ENCODE data around the gene MCF2L. TPM values are rescaled to one million over a fixed set of nuclear protein-coding genes. Genes with fewer than 3 reads are reported as not detected.

MCF2L gene
- total and polyA plus RNA-seq, 9 of the 15 experiments (the other 6 are each of a cell fraction or from before 2014, with no cell fraction given) = 0.05 to 0.25 (median 0.18) TPM; not detected in 5

DNA sequence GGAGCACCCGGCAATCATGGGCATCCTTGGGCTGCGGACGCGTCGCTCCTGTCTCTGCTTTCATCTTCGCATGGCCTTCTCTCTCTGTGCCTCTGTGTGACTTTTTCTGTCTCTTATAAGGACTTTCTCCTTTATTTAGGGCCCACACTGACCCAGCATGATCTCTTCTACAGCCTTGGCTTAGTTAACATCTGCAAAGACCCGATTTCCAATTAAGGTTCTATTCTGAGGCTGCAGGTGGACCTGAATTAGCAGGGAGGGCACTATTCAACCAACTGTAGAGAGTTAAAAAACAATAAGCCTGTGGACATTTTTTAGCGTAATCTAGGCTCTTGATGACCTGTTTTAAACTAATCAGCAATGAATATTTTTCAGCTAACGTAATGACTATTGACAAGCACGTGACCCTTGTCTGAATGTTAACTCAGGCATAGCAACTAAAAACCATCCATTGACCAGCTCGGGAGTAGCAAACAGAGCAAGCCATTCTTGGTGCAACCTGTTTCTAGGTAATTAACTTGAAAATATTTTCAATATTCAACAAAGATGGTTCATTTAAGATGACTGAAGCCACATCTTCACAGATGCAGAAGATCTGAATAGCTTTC lies 168.8 kb downstream of the MCF2L start:
- Histone ChIP-seq H3K4me3 (no peak overlapping the region), H2AFZ (ENCODE audit: low read depth, low read length) (no peak overlapping the region), H4K20me1 (replicated peaks; ENCODE audit: control insufficient read depth, insufficient read depth, low read length) (no peaks in the 10 kb centered on the region), H3K27ac (ENCODE audit: extremely low read depth, low read depth, low read length) (no peak overlapping the region), H3K79me2 (ENCODE audit: control insufficient read depth, insufficient read depth, low read length) (no peaks in the 10 kb centered on the region), H3K4me2 (ENCODE audit: insufficient read depth, low read length) (no peak overlapping the region), H3K4me1 (replicated peaks in 1 of 2; ENCODE audit: control insufficient read depth in 2 of 2, insufficient read depth in 2 of 2, low read length in 2 of 2) (peaks cover 4 to 5% of the 10 kb centered on the region in 2 experiments; a peak in 3 of 5 replicates), H3K9me1 (ENCODE audit: control insufficient read depth, insufficient read depth, low read length) (no peaks in the 10 kb centered on the region), H3K36me3 (ENCODE audit: control insufficient read depth, insufficient read depth, low read length) (no peaks in the 10 kb centered on the region), H3K9me3 (replicated peaks; ENCODE audit: control insufficient read depth, insufficient read depth, low read depth, low read length) (no peaks in the 10 kb centered on the region), H3K27me3 (ENCODE audit: control insufficient read depth in 2 of 2, insufficient read depth in 2 of 2, low read length in 2 of 2) (no peaks in the 10 kb centered on the region; a peak in 2 of 5 replicates), H3K9ac (ENCODE audit: insufficient read depth in 1 of 2, low read depth in 2 of 2, low read length in 2 of 2) (no peak overlapping the region)
- ChIA-PET POLR2A (interaction anchor here (0.6 kb wide), 1 partner anchor 1774 kb away, joined by 3 read pairs; no protein-coding TSS in a partner anchor), CTCF (ENCODE audit: low intra/inter-chr PET ratio) (no interaction called here)
- TF ChIP-seq ZNF175 (CRISPR knock-in tag; IDR thresholded peaks at IDR 0.05; ENCODE audit: low read depth) (no peak), HMG20A (CRISPR knock-in tag; conservative IDR thresholded peaks at IDR 0.05) (no peak), ZNF134 (CRISPR knock-in tag; conservative IDR thresholded peaks at IDR 0.05) (no peak), SIRT6 (IDR thresholded peaks at IDR 0.05; ENCODE audit: low read depth, low read length) (no peak), TAF9B (IDR thresholded peaks at IDR 0.05; ENCODE audit: partially characterized antibody) (no peak), TCF3 (CRISPR knock-in tag; IDR thresholded peaks at IDR 0.05) (no peak), ZC3H4 (CRISPR knock-in tag; IDR thresholded peaks at IDR 0.05; ENCODE audit: borderline replicate concordance) (no peak), FOS (IDR thresholded peaks at IDR 0.05; ENCODE audit: extremely low read depth, insufficient read length) (no peak)
- TF ChIP-seq, protein P1, sequence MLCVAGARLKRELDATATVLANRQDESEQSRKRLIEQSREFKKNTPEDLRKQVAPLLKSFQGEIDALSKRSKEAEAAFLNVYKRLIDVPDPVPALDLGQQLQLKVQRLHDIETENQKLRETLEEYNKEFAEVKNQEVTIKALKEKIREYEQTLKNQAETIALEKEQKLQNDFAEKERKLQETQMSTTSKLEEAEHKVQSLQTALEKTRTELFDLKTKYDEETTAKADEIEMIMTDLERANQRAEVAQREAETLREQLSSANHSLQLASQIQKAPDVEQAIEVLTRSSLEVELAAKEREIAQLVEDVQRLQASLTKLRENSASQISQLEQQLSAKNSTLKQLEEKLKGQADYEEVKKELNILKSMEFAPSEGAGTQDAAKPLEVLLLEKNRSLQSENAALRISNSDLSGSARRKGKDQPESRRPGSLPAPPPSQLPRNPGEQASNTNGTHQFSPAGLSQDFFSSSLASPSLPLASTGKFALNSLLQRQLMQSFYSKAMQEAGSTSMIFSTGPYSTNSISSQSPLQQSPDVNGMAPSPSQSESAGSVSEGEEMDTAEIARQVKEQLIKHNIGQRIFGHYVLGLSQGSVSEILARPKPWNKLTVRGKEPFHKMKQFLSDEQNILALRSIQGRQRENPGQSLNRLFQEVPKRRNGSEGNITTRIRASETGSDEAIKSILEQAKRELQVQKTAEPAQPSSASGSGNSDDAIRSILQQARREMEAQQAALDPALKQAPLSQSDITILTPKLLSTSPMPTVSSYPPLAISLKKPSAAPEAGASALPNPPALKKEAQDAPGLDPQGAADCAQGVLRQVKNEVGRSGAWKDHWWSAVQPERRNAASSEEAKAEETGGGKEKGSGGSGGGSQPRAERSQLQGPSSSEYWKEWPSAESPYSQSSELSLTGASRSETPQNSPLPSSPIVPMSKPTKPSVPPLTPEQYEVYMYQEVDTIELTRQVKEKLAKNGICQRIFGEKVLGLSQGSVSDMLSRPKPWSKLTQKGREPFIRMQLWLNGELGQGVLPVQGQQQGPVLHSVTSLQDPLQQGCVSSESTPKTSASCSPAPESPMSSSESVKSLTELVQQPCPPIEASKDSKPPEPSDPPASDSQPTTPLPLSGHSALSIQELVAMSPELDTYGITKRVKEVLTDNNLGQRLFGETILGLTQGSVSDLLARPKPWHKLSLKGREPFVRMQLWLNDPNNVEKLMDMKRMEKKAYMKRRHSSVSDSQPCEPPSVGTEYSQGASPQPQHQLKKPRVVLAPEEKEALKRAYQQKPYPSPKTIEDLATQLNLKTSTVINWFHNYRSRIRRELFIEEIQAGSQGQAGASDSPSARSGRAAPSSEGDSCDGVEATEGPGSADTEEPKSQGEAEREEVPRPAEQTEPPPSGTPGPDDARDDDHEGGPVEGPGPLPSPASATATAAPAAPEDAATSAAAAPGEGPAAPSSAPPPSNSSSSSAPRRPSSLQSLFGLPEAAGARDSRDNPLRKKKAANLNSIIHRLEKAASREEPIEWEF (CRISPR knock-in tag; IDR thresholded peaks at IDR 0.05) = no peak
- TF ChIP-seq, protein P2, sequence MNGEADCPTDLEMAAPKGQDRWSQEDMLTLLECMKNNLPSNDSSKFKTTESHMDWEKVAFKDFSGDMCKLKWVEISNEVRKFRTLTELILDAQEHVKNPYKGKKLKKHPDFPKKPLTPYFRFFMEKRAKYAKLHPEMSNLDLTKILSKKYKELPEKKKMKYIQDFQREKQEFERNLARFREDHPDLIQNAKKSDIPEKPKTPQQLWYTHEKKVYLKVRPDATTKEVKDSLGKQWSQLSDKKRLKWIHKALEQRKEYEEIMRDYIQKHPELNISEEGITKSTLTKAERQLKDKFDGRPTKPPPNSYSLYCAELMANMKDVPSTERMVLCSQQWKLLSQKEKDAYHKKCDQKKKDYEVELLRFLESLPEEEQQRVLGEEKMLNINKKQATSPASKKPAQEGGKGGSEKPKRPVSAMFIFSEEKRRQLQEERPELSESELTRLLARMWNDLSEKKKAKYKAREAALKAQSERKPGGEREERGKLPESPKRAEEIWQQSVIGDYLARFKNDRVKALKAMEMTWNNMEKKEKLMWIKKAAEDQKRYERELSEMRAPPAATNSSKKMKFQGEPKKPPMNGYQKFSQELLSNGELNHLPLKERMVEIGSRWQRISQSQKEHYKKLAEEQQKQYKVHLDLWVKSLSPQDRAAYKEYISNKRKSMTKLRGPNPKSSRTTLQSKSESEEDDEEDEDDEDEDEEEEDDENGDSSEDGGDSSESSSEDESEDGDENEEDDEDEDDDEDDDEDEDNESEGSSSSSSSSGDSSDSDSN (IDR thresholded peaks at IDR 0.05; ENCODE audit: borderline replicate concordance in 1 of 2, low read depth in 2 of 2, low read length in 2 of 2) = no peak
- TF ChIP-seq, protein P3, sequence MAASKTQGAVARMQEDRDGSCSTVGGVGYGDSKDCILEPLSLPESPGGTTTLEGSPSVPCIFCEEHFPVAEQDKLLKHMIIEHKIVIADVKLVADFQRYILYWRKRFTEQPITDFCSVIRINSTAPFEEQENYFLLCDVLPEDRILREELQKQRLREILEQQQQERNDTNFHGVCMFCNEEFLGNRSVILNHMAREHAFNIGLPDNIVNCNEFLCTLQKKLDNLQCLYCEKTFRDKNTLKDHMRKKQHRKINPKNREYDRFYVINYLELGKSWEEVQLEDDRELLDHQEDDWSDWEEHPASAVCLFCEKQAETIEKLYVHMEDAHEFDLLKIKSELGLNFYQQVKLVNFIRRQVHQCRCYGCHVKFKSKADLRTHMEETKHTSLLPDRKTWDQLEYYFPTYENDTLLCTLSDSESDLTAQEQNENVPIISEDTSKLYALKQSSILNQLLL (CRISPR knock-in tag; IDR thresholded peaks at IDR 0.05; ENCODE audit: borderline replicate concordance) = no peak
- FAIRE-seq (no peak), DNase-seq (ENCODE audit: extremely low read depth in 1 of 4, low spot score in 3 of 4) (no peak), ATAC-seq (no peak)
- WGBS (ENCODE audit: insufficient coverage, low coverage, missing lambda C conversion rate) = 42% methylated on average over 11 of the region's 11 CpGs
- no TSS peak for BruUV-seq (replicated peaks)
- intact Hi-C loops (cut with micrococcal nuclease) = no loop called here
- in situ Hi-C loops (cut with MboI) = no loop called here

Data from K562 (cell line).